Endothelial cell of umbilical vein (primary cell): Measurements from ENCODE around the gene GSTO2. TPM values are rescaled to one million over a fixed set of nuclear protein-coding genes. Genes with fewer than 3 reads are reported as not detected.

ENCODE experiments used
- BruUV-seq: library from RNA; stranded (reverse); fragments of 400-500 nt; replicated peaks from 2 replicates; lab custom pipeline; 2021; lab: Mats Ljungman, UMichigan
- CTCF ChIA-PET: fragments of 300-600, 350-600 bp; sonication (Branson Sonifier 250); formaldehyde crosslinking; loops from one replicate; lab custom pipeline; 2021; ENCODE audit warnings: antibody characterized with exemption, inconsistent platforms; lab: Charles Lee
- POLR2A ChIA-PET: fragments of 300-600, 350-600 bp; sonication (Branson Sonifier 250); formaldehyde crosslinking; loops from one replicate; lab custom pipeline; 2021; ENCODE audit warnings: antibody characterized with exemption, inconsistent platforms; lab: Charles Lee
- DNase-seq: peaks from one replicate; pipeline ENCODE4 v3.0.0-alpha.2; 2011; ENCODE audit warnings: low read depth, low spot score
- FAIRE-seq: peaks from 2 replicates; lab custom pipeline; 2011; peaks lifted over from hg19 to GRCh38; lab: Jason Lieb, UNC
- H2AFZ ChIP-seq: 2 replicates; pipeline ENCODE4 v1.6.0; 2012; ENCODE audit warnings: low read depth, low read length, control low read depth, inconsistent platforms
- H3K27ac ChIP-seq: 2 replicates; pipeline ENCODE4 v1.5.1; 2011; ENCODE audit warnings: low read depth, mild to moderate bottlenecking, control low read depth, low read length, moderate library complexity; ENCODE audit not compliant: insufficient read depth
- H3K27me3 ChIP-seq, 2 experiments: 2 replicates each; pipeline versions ENCODE4 v1.6.0 to v1.6.1; 2011; ENCODE audit warnings: low read length in 2 of 2, mixed read lengths in 1 of 2; ENCODE audit not compliant: control insufficient read depth in 2 of 2, insufficient read depth in 2 of 2
- H3K36me3 ChIP-seq, 2 experiments: 2 replicates in 1 of 2; 3 replicates in 1 of 2; pipeline ENCODE4 v1.5.1; 2011; ENCODE audit warnings: low read length in 2 of 2, mild to moderate bottlenecking in 1 of 2, moderate library complexity in 1 of 2; ENCODE audit not compliant: control insufficient read depth in 2 of 2, insufficient read depth in 2 of 2; ENCODE audit errors: extremely low read depth in 1 of 2
- H3K4me1 ChIP-seq: 3 replicates; pipeline ENCODE4 v1.5.1; 2011; ENCODE audit warnings: mild to moderate bottlenecking, low read length; ENCODE audit not compliant: control insufficient read depth, insufficient read depth; ENCODE audit errors: extremely low read depth
- H3K4me2 ChIP-seq: 2 replicates; pipeline ENCODE4 v1.6.1; 2011; ENCODE audit warnings: low read length, control low read depth, mixed read lengths; ENCODE audit not compliant: insufficient read depth
- H3K4me3 ChIP-seq, 3 experiments: fragments of 200-600 bp in 1 of 3; sonication (generic), shearing (Covaris generic) in 1 of 3; replicated peaks in 1 of 3; 2 replicates each; pipeline ENCODE4 v1.5.1; 2011 to 2016; ENCODE audit warnings: control low read depth in 3 of 3, low read length in 3 of 3, mild to moderate bottlenecking in 2 of 3, inconsistent platforms in 1 of 3, low read depth in 1 of 3, moderate library complexity in 1 of 3; ENCODE audit not compliant: insufficient read depth in 1 of 3
- H3K79me2 ChIP-seq: 2 replicates; pipeline ENCODE4 v1.6.0; 2012; ENCODE audit warnings: low read length, inconsistent platforms; ENCODE audit not compliant: control insufficient read depth, insufficient read depth
- H3K9ac ChIP-seq: replicated peaks from 2 replicates; pipeline ENCODE3; 2011; ENCODE audit warnings: low read length, control low read depth; ENCODE audit not compliant: insufficient read depth; ENCODE audit errors: extremely low read depth
- H3K9me1 ChIP-seq: replicated peaks from 3 replicates; pipeline ENCODE4 v1.6.0; 2011; ENCODE audit warnings: mild to moderate bottlenecking, low read length; ENCODE audit not compliant: control insufficient read depth, insufficient read depth; ENCODE audit errors: extremely low read depth
- H3K9me3 ChIP-seq: replicated peaks from 2 replicates; pipeline ENCODE4 v1.5.1; 2012; ENCODE audit warnings: low read length, inconsistent platforms; ENCODE audit not compliant: control insufficient read depth, insufficient read depth
- H4K20me1 ChIP-seq: replicated peaks from 2 replicates; pipeline ENCODE3; 2011; ENCODE audit warnings: mild to moderate bottlenecking, low read length; ENCODE audit not compliant: control insufficient read depth, insufficient read depth; ENCODE audit errors: extremely low read depth
- EZH2 ChIP-seq: IDR thresholded peaks from 2 replicates; pipeline ENCODE4 v1.6.1; 2012; ENCODE audit warnings: borderline replicate concordance, low read depth, mild to moderate bottlenecking, moderate library complexity, low read length, inconsistent platforms; ENCODE audit not compliant: severe bottlenecking
- FOS ChIP-seq: IDR thresholded peaks from 2 replicates; pipeline ENCODE4 v1.6.1; 2011; ENCODE audit warnings: mild to moderate bottlenecking, low read length, moderate library complexity, borderline replicate concordance; ENCODE audit not compliant: insufficient read depth
- GATA2 ChIP-seq: IDR thresholded peaks from 2 replicates; pipeline ENCODE4 v1.7.0; 2011; ENCODE audit warnings: low read depth, mild to moderate bottlenecking, moderate library complexity, mixed read lengths, low read length; ENCODE audit not compliant: insufficient read length, insufficient read depth
- JUN ChIP-seq: IDR thresholded peaks from 2 replicates; pipeline ENCODE4 v1.6.1; 2011; ENCODE audit warnings: borderline replicate concordance, low read depth; ENCODE audit not compliant: insufficient read length, insufficient read depth
- MYC ChIP-seq: IDR thresholded peaks from one replicate; pipeline ENCODE4 v1.6.1; 2011; ENCODE audit warnings: mild to moderate bottlenecking, low read depth, low read length
- POLR2A ChIP-seq: IDR thresholded peaks from 2 replicates; pipeline ENCODE4 v1.6.1; 2012; ENCODE audit warnings: low read depth, mild to moderate bottlenecking, control low read depth, low read length
- POLR2AphosphoS5 ChIP-seq: IDR thresholded peaks from 2 replicates; pipeline ENCODE4 v1.6.1; 2012; ENCODE audit warnings: low read depth, mild to moderate bottlenecking, control low read depth, low read length, moderate library complexity; ENCODE audit not compliant: insufficient read depth
- dilution Hi-C: fragments of 300-500 bp; cut with MboI; formaldehyde crosslinking; loops from one replicate; pipeline ENCODE4 v1.15.0; 2019; ENCODE audit warnings: low sequenced_read_pairs; ENCODE audit not compliant: extremely low pct_ligation_motif_present
- intact Hi-C: fragments of 100-400 bp; cut with micrococcal nuclease; formaldehyde crosslinking; loops from one replicate; pipeline ENCODE4 v1.10.0; 2022
- polyA plus RNA-seq, 4 experiments: library from polyadenylated mRNA; depleted of rRNA in 3 of 4; stranded (reverse) in 3 of 4; unstranded in 1 of 4; fragments of >200 nt; gene quantifications; 2 replicates each; pipeline versions ENCODE4 v1.2.1 to v1.2.3, GENCODE V29; 2011 to 2012; ENCODE audit warnings: missing spikeins in 1 of 4
- total RNA-seq: library from RNA; stranded (reverse); gene quantifications from 2 replicates; pipeline ENCODE4 v1.2.3, GENCODE V29; 2021
- TF ChIP-seq, protein P1 (sequence below), 2 donors: IDR thresholded peaks; 1 replicate in 1 of 2; 2 replicates in 1 of 2; pipeline ENCODE4 v1.5.1; 2011; ENCODE audit warnings: low read length in 2 of 2, mild to moderate bottlenecking in 2 of 2, moderate library complexity in 2 of 2, control low read depth in 1 of 2, inconsistent platforms in 1 of 2, low read depth in 1 of 2; ENCODE audit not compliant: insufficient read depth in 1 of 2; ENCODE audit errors: extremely low read depth in 1 of 2
- TF ChIP-seq, protein P2 (sequence below): IDR thresholded peaks from 2 replicates; pipeline ENCODE4 v1.6.1; 2011; ENCODE audit not compliant: insufficient read depth, insufficient read length

GSTO2 gene
- total and polyA plus RNA-seq, 2 donors (not counting 3 experiments of a cell fraction or from before 2014, with no cell fraction given): 0.84 to 1.4 TPM

DNA sequence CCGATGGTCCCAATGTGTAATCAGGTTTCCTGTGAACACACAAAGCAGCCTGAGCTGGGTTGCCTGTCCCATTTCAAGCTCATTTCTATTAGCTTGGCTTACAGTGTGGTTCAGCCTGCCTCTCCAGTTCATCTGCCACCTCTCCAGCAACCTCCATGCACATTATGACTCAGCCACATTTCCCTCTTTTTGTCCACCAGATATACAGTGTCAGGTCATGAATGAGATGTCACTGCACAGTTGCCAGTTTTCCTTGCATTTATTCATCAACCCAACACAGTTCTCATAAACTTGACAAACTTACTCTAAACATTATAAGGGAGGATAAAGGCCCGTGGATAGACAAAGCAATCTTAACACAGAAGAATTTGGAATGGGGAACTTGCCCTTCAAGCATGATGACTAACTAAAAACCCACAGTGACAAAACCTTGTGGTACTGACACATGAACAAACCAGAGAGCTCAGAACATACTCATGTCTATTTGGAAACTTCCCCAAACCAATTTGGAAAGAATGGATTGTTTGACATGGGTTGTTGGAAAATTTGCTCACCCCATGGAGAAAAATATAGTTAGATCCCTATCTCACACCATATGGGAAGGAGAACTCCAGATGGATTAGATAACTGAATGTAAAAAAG, 82.2 kb downstream of the GSTO2 start:
- POLR2A ChIA-PET: interaction anchor here (1.0 kb wide), 1 partner anchor 8 kb away, joined by 7 read pairs; no protein-coding TSS in a partner anchor
- Histone ChIP-seq H4K20me1 (no peaks in the 10 kb centered on the region), H3K36me3 (no peaks in the 10 kb centered on the region), H3K4me2 (no peak overlapping the region), H3K27me3 (peaks cover 0 to 4% of the 10 kb centered on the region in 2 experiments), H2AFZ (no peak overlapping the region), H3K9me1 (no peaks in the 10 kb centered on the region), H3K27ac (no peak overlapping the region), H3K9me3 (no peaks in the 10 kb centered on the region), H3K4me1 (peaks cover 13% of the 10 kb centered on the region), H3K4me3 (no peak overlapping the region), H3K79me2 (no peaks in the 10 kb centered on the region), H3K9ac (no peak overlapping the region)
- no TSS peak for BruUV-seq
- TF ChIP-seq POLR2A (no peak), FOS (no peak), MYC (no peak), POLR2AphosphoS5 (no peak), GATA2 (no peak), JUN (no peak), EZH2 (no peak)
- TF ChIP-seq, protein P1, sequence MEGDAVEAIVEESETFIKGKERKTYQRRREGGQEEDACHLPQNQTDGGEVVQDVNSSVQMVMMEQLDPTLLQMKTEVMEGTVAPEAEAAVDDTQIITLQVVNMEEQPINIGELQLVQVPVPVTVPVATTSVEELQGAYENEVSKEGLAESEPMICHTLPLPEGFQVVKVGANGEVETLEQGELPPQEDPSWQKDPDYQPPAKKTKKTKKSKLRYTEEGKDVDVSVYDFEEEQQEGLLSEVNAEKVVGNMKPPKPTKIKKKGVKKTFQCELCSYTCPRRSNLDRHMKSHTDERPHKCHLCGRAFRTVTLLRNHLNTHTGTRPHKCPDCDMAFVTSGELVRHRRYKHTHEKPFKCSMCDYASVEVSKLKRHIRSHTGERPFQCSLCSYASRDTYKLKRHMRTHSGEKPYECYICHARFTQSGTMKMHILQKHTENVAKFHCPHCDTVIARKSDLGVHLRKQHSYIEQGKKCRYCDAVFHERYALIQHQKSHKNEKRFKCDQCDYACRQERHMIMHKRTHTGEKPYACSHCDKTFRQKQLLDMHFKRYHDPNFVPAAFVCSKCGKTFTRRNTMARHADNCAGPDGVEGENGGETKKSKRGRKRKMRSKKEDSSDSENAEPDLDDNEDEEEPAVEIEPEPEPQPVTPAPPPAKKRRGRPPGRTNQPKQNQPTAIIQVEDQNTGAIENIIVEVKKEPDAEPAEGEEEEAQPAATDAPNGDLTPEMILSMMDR (IDR thresholded peaks at IDR 0.05; ENCODE audit: extremely low read depth in 1 of 2, insufficient read depth in 1 of 2, low read depth in 1 of 2, low read length in 2 of 2): no peak
- TF ChIP-seq, protein P2, sequence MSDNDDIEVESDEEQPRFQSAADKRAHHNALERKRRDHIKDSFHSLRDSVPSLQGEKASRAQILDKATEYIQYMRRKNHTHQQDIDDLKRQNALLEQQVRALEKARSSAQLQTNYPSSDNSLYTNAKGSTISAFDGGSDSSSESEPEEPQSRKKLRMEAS: no peak
- dilution Hi-C loops: no loop called here
- intact Hi-C loops: no loop called here
- FAIRE-seq (peak; percentile 4), DNase-seq (no peak)
- CTCF ChIA-PET: interaction anchor here (0.7 to 6.0 kb wide), 12 partner anchors 8 to 77 kb away, joined by 3 to 136 read pairs (median 6); partner anchors contain the start of gene ITPRIP
